A673 (cell line): Measurements from ENCODE around the gene SNED1. TPM values are rescaled to one million over a fixed set of nuclear protein-coding genes. Genes with fewer than 3 reads are reported as not detected.

Source experiments
- BruUV-seq: library from RNA; stranded (reverse); fragments of 400-500 nt; replicated peaks from 2 replicates; lab custom pipeline; 2021; lab: Mats Ljungman, UMichigan
- CTCF ChIA-PET: fragments of 300-600 bp; sonication (Branson Sonifier 250); formaldehyde crosslinking; loops from one replicate; lab custom pipeline; 2022; ENCODE audit warnings: antibody characterized with exemption; lab: Charles Lee
- POLR2A ChIA-PET: fragments of 300-600 bp; sonication (Branson Sonifier 250); formaldehyde crosslinking; loops from one replicate; lab custom pipeline; 2022; ENCODE audit warnings: antibody characterized with exemption; ENCODE audit not compliant: low non-redundant PET; lab: Charles Lee
- DNase-seq: peaks from one replicate; pipeline ENCODE4 v3.0.0-alpha.2; 2015; ENCODE audit warnings: low spot score
- H3K27ac ChIP-seq: fragments of 200-600 bp; sonication (generic); 2 replicates; pipeline ENCODE4 v1.5.1; 2016; ENCODE audit warnings: mixed run types, low read depth, mild to moderate bottlenecking, mixed read lengths, antibody characterized with exemption, low read length; ENCODE audit not compliant: poor library complexity, severe bottlenecking
- H3K27me3 ChIP-seq: fragments of 200-600 bp; sonication (generic); replicated peaks from 2 replicates; pipeline ENCODE4 v1.6.1; 2017; ENCODE audit warnings: mixed run types, low read depth, mild to moderate bottlenecking, mixed read lengths, antibody characterized with exemption, low read length; ENCODE audit not compliant: insufficient read depth, poor library complexity
- H3K36me3 ChIP-seq: fragments of 200-600 bp; sonication (generic); 2 replicates; pipeline ENCODE4 v1.6.1; 2016; ENCODE audit warnings: mixed run types, mild to moderate bottlenecking, mixed read lengths, antibody characterized with exemption, low read length; ENCODE audit not compliant: insufficient read depth, poor library complexity, severe bottlenecking
- H3K4me1 ChIP-seq: fragments of 200-600 bp; sonication (generic); 2 replicates; pipeline ENCODE4 v1.6.1; 2017; ENCODE audit warnings: mixed run types, mild to moderate bottlenecking, mixed read lengths, antibody characterized with exemption, low read length; ENCODE audit not compliant: insufficient read depth, poor library complexity, severe bottlenecking
- H3K4me3 ChIP-seq: fragments of 200-600 bp; sonication (generic); 2 replicates; pipeline ENCODE4 v1.5.1; 2016; ENCODE audit warnings: low read depth, mixed run types, mild to moderate bottlenecking, mixed read lengths, low read length; ENCODE audit not compliant: poor library complexity, severe bottlenecking
- H3K9me3 ChIP-seq: fragments of 200-600 bp; sonication (generic); 2 replicates; pipeline ENCODE4 v1.6.1; 2016; ENCODE audit warnings: mixed run types, low read depth, mild to moderate bottlenecking, mixed read lengths, antibody characterized with exemption, low read length; ENCODE audit not compliant: poor library complexity, severe bottlenecking
- CTCF ChIP-seq: fragments of 300-800, 200-600 bp; sonication (generic); conservative IDR thresholded peaks from 2 replicates; pipeline ENCODE4 v1.5.1; 2017; ENCODE audit warnings: low read depth, mild to moderate bottlenecking, antibody characterized with exemption, low read length, moderate library complexity, mixed read lengths
- EZH2 ChIP-seq: fragments of 200-600 bp; sonication (generic); IDR thresholded peaks from 2 replicates; pipeline ENCODE4 v1.6.1; 2017; ENCODE audit warnings: borderline replicate concordance, low read depth, mild to moderate bottlenecking, mixed read lengths, antibody characterized with exemption, low read length; ENCODE audit not compliant: poor library complexity, severe bottlenecking
- intact Hi-C: fragments of 100-400 bp; cut with micrococcal nuclease; formaldehyde crosslinking; loops from one replicate; pipeline ENCODE4 v1.10.0; 2022; ENCODE audit not compliant: unreplicated experiment
- total RNA-seq: library from RNA; stranded (reverse); gene quantifications from 2 replicates; pipeline ENCODE4 v1.2.3, GENCODE V29; 2021

Gene SNED1
- total RNA-seq, 1 experiment from 2014 or later, result 3.0 TPM

- intact Hi-C loops, result no loop called here
- POLR2A ChIA-PET, result no interaction called here
- CTCF ChIA-PET, result no interaction called here
- Histone ChIP-seq H3K4me1 (no peaks in the 10 kb centered on the region), H3K36me3 (no peaks in the 10 kb centered on the region), H3K9me3 (no peaks in the 10 kb centered on the region), H3K27ac (no peak overlapping the region), H3K27me3 (no peaks in the 10 kb centered on the region), H3K4me3 (no peak overlapping the region)
- no peak for DNase-seq
- BruUV-seq, result no TSS peak
- no peak for TF ChIP-seq EZH2
- TF ChIP-seq CTCF, result no peak
Observed at GRCh38 chr2:241062389-241063092, 64.1 kb downstream of the SNED1 start.

GRCh38 chr2:241063093-241063551 lies 64.7 kb downstream of the SNED1 start:
- ChIA-PET POLR2A (no interaction called here), CTCF (no interaction called here)
- DNase-seq, result no peak
- no TSS peak for BruUV-seq
- intact Hi-C loops, result no loop called here
- H3K4me3 ChIP-seq, result no peak overlapping the region
- H3K9me3 ChIP-seq, result no peaks in the 10 kb centered on the region
- H3K27ac ChIP-seq, result no peak overlapping the region
- H3K36me3 ChIP-seq, result no peaks in the 10 kb centered on the region
- no peak for TF ChIP-seq EZH2
- no peak for TF ChIP-seq CTCF
- no peaks in the 10 kb centered on the region for H3K27me3 ChIP-seq
- no peaks in the 10 kb centered on the region for H3K4me1 ChIP-seq

- no peaks in the 10 kb centered on the region for H3K27me3 ChIP-seq
- BruUV-seq, result no TSS peak
- no peak overlapping the region for H3K27ac ChIP-seq
- no peak overlapping the region for H3K4me3 ChIP-seq
- H3K9me3 ChIP-seq, result no peaks in the 10 kb centered on the region
- TF ChIP-seq CTCF (no peak), EZH2 (no peak)
- no peaks in the 10 kb centered on the region for H3K4me1 ChIP-seq
- H3K36me3 ChIP-seq, result no peaks in the 10 kb centered on the region
- no peak for DNase-seq
- intact Hi-C loops, result no loop called here
- ChIA-PET POLR2A (no interaction called here), CTCF (no interaction called here)
Observed at GRCh38 chr2:241063587-241063986, 65.2 kb downstream of the SNED1 start.
